ENCODE measurements around the gene ERBB4. TPM values are rescaled to one million over a fixed set of nuclear protein-coding genes. Genes with fewer than 3 reads are reported as not detected.

Gene ERBB4
- total RNA-seq, 4 donors from 2014 or later: 0.09 to 0.67 TPM; not detected in 2

DNA sequence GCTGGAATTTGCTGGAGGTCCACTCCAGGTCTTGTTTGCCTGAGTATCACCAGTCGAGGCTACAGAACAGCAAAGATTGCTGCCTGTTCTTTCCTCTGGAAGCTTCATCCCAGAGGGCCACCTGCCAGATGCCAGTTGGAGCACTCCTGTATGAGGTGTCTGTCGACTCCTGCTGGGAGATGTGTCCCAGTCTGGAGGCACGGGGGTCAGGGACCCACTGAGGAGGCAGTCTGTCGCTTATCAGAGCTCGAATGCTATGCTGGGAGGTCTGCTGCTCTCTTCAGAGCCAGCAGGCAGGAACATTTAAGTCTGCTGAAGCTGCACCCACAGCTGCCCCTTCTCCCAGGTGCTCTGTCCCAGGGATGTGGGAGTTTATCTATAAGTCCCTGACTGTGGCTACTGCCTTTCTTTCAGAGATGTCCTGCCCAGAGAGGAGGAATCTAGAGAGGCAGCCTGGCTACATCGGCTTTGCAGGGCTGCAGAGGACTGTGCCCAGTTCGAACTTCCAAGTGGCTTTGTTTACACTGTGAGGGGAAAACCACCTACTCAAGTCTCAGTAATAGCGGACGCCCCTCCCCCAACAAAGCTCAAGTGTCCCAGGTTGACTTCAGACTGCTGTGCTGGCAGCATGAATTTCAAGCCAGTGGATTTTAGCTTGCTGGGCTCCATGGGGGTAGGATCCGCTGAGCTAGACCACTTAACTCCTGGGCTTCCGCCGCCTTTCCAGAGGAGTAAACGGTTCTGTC lies 301.1 kb downstream of the ERBB4 start:
- H3K4me1 ChIP-seq: no peaks in the 10 kb centered on the region
- no peak for DNase-seq
- no peak for TF ChIP-seq POLR2A (IDR thresholded peaks at IDR 0.05)
- TF ChIP-seq, protein P1, sequence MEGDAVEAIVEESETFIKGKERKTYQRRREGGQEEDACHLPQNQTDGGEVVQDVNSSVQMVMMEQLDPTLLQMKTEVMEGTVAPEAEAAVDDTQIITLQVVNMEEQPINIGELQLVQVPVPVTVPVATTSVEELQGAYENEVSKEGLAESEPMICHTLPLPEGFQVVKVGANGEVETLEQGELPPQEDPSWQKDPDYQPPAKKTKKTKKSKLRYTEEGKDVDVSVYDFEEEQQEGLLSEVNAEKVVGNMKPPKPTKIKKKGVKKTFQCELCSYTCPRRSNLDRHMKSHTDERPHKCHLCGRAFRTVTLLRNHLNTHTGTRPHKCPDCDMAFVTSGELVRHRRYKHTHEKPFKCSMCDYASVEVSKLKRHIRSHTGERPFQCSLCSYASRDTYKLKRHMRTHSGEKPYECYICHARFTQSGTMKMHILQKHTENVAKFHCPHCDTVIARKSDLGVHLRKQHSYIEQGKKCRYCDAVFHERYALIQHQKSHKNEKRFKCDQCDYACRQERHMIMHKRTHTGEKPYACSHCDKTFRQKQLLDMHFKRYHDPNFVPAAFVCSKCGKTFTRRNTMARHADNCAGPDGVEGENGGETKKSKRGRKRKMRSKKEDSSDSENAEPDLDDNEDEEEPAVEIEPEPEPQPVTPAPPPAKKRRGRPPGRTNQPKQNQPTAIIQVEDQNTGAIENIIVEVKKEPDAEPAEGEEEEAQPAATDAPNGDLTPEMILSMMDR (IDR thresholded peaks at IDR 0.05): no peak
- no peak overlapping the region for H3K4me3 ChIP-seq
- H3K36me3 ChIP-seq: no peaks in the 10 kb centered on the region
- H3K9me3 ChIP-seq: no peaks in the 10 kb centered on the region
- no peaks in the 10 kb centered on the region for H3K27me3 ChIP-seq
- H3K27ac ChIP-seq: no peak overlapping the region

DNA sequence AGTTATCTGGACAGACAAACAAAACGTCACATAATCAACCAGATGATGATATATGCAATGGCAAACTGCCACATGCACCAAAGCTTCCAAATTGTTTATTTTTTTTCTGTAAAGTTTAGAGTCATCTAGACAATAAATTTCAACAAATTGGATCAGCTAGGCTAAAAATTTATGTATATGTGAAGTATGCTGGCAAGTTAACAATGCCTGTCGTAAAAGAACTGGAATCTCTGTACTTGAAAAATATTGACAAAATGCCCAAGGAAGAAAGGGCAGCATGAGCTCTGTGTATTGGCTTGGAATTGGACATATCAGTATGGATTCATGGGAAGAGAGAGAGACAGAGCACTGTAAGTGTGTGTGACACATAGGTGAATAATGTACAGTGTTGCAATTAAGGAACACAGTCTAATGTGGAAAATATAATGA lies 309.8 kb downstream of the ERBB4 start:
- Histone ChIP-seq H3K36me3 (no peaks in the 10 kb centered on the region), H3K9me3 (no peaks in the 10 kb centered on the region), H3K27ac (no peak overlapping the region), H3K4me1 (no peaks in the 10 kb centered on the region), H3K27me3 (no peaks in the 10 kb centered on the region), H3K4me3 (no peak overlapping the region)
- no peak for DNase-seq
- TF ChIP-seq, protein P1 (IDR thresholded peaks at IDR 0.05): no peak
- no peak for TF ChIP-seq POLR2A (IDR thresholded peaks at IDR 0.05)

DNA sequence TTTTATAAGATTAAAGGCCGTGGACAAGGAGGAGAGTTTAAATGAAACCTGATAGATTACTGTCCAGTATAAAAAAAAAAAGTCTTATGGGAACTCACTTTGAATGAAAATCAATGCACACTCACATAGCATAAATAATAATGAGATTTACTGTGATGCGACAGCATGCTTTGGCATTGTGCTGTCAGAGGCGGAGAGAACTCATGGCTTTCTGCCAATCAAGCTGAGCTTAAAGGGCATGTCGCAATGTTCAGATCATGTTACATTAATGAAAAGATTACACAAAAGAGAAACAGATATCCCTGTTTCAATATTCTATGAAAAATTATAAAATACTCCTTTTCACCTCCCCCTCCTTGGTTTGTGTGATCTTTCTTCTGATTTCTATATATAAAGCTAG lies 310.8 kb downstream of the ERBB4 start:
- Histone ChIP-seq H3K4me3 (no peak overlapping the region), H3K9me3 (no peaks in the 10 kb centered on the region), H3K36me3 (no peaks in the 10 kb centered on the region), H3K27ac (no peak overlapping the region), H3K4me1 (no peaks in the 10 kb centered on the region), H3K27me3 (no peaks in the 10 kb centered on the region)
- DNase-seq: no peak
- no peak for TF ChIP-seq POLR2A (IDR thresholded peaks at IDR 0.05)
- TF ChIP-seq, protein P1 (IDR thresholded peaks at IDR 0.05): no peak

DNA sequence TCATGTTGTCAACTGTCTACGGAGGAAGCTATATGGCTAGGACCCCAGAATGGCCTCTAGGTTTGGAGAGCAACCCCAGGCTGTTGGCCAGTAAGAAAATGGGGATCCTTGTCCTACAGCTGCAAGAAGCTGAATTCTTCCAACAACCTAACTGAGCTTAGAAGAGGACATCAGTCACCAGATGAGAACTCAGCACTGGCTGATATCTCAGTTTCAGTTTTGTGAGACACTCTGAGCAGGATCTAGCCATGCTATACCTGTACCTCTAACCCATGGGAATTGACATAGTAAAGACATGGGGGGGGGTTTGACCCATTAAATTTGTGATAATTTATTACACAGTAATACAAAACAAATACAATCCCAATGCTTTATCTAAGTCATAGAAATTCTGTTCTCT lies 312.5 kb downstream of the ERBB4 start:
- DNase-seq: no peak
- no peaks in the 10 kb centered on the region for H3K9me3 ChIP-seq
- no peak for TF ChIP-seq POLR2A (IDR thresholded peaks at IDR 0.05)
- TF ChIP-seq, protein P1 (IDR thresholded peaks at IDR 0.05): no peak

DNA sequence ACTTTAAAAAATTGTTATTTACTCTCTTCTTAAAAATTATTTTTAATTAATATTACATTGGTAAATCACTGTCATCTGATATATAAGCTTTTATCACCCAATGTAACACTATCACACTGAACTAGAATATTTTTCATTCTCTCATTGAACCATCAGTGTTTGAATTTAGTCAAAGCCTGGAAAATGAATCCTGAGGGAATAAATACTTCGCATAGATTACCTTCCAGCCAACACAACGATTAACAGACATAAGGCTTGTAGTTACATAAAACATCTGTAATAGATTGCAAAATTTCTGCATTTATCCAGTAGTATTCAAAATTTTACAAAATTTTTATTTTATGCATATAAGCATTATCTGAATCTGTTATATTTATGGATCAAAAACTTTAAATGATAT lies 314.9 kb downstream of the ERBB4 start:
- no peak overlapping the region for H3K4me3 ChIP-seq
- H3K4me1 ChIP-seq: no peaks in the 10 kb centered on the region
- no peak overlapping the region for H3K27ac ChIP-seq
- H3K36me3 ChIP-seq: no peaks in the 10 kb centered on the region
- no peak for DNase-seq
- H3K9me3 ChIP-seq: no peaks in the 10 kb centered on the region
- H3K27me3 ChIP-seq: no peaks in the 10 kb centered on the region
- TF ChIP-seq POLR2A (IDR thresholded peaks at IDR 0.05): no peak
- TF ChIP-seq, protein P1 (IDR thresholded peaks at IDR 0.05): no peak

More for the DNA sequence above, 312.5 kb downstream of the ERBB4 start:
- Histone ChIP-seq H3K27ac (no peak overlapping the region), H3K4me1 (no peaks in the 10 kb centered on the region), H3K27me3 (no peaks in the 10 kb centered on the region), H3K4me3 (no peak overlapping the region), H3K36me3 (no peaks in the 10 kb centered on the region)

Measured in Peyer's patch (tissue), 4 donors.